A549 (cell line): Measurements from ENCODE around the gene GNAL. TPM values are rescaled to one million over a fixed set of nuclear protein-coding genes. Genes with fewer than 3 reads are reported as not detected.

Experiments
- ATAC-seq, 2 experiments: fragments of 200-7000 bp in 1 of 2; fragments of >200 bp in 1 of 2; cut with Nextera tagmentation in 1 of 2; cut with Tn5 transposase in 1 of 2; 3 replicates each; pipeline versions ENCODE4 v1.8.0 to v1.9.1; 2018 to 2020; ENCODE audit warnings: mild to moderate bottlenecking in 1 of 2, moderate library complexity in 1 of 2
- CTCF ChIA-PET: fragments of 300-600 bp; sonication (Branson Sonifier 250); formaldehyde crosslinking; extraction: SDS; loops from one replicate; lab custom pipeline; 2021; ENCODE audit warnings: antibody characterized with exemption, inconsistent platforms; lab: Yijun Ruan, JAX
- POLR2A ChIA-PET: fragments of 350-600 bp; formaldehyde crosslinking; extraction: SDS; loops from one replicate; lab custom pipeline; 2021; ENCODE audit warnings: antibody characterized with exemption, inconsistent platforms; lab: Yijun Ruan, JAX
- DNase-seq, 2 experiments: peaks; one replicate each; pipeline versions ENCODE4 v3.0.0 to v3.0.0-alpha.2; 2011 to 2016; ENCODE audit warnings: low read depth in 1 of 2, low spot score in 1 of 2
- FAIRE-seq: peaks from 2 replicates; lab custom pipeline; 2011; peaks lifted over from hg19 to GRCh38; lab: Jason Lieb, UNC
- H3K27ac ChIP-seq, 2 experiments: fragments of >200 bp; sonication (Bioruptor Twin); formaldehyde crosslinking; 3 replicates each; pipeline ENCODE4 v1.5.1; 2016 to 2017
- H3K4me1 ChIP-seq: fragments of >200 bp; sonication (Bioruptor Twin); formaldehyde crosslinking; 3 replicates; pipeline ENCODE4 v1.6.1; 2016
- H3K4me2 ChIP-seq: fragments of >200 bp; sonication (Bioruptor Twin); formaldehyde crosslinking; 3 replicates; pipeline ENCODE4 v1.6.1; 2016
- H3K4me3 ChIP-seq: fragments of >200 bp; sonication (Bioruptor Twin); formaldehyde crosslinking; 3 replicates; pipeline ENCODE4 v1.5.1; 2016
- H3K9me3 ChIP-seq: fragments of >200 bp; sonication (Bioruptor Twin); formaldehyde crosslinking; 3 replicates; pipeline ENCODE4 v1.6.1; 2016
- BCL3 ChIP-seq: fragments of >200 bp; sonication (Bioruptor Twin); formaldehyde crosslinking; IDR thresholded peaks from 3 replicates; pipeline ENCODE4 v1.6.1; 2016
- BHLHE40 ChIP-seq: IDR thresholded peaks from 2 replicates; pipeline ENCODE4 v1.6.1; 2012; ENCODE audit warnings: low read depth, low read length, inconsistent platforms
- CTCF ChIP-seq: fragments of >200 bp; sonication (Bioruptor Twin); formaldehyde crosslinking; IDR thresholded peaks from 3 replicates; pipeline ENCODE4 v1.5.1; 2016
- E2F6 ChIP-seq: IDR thresholded peaks from 2 replicates; pipeline ENCODE4 v1.6.1; 2012; ENCODE audit warnings: low read depth, borderline replicate concordance
- EHMT2 ChIP-seq: fragments of 200-600 bp; sonication (generic); IDR thresholded peaks from 2 replicates; pipeline ENCODE4 v1.6.1; 2016; ENCODE audit warnings: antibody characterized with exemption, low read depth, mild to moderate bottlenecking, moderate library complexity
- EP300 ChIP-seq, 2 experiments: fragments of >200 bp; sonication (Bioruptor Twin); formaldehyde crosslinking; IDR thresholded peaks; 2 replicates in 1 of 2; 3 replicates in 1 of 2; pipeline ENCODE4 v1.6.1; 2016 to 2017
- FOSL2 ChIP-seq, 2 experiments: fragments of 450-650 bp in 1 of 2; fragments of >200 bp in 1 of 2; sonication (Bioruptor Twin) in 1 of 2; formaldehyde crosslinking; IDR thresholded peaks; 2 replicates each; pipeline versions ENCODE4 v1.5.0 to v1.6.1; 2016 to 2020; ENCODE audit warnings: mild to moderate bottlenecking in 1 of 2, moderate library complexity in 1 of 2
- HDAC2 ChIP-seq: fragments of 200-600 bp; sonication (generic); IDR thresholded peaks from 2 replicates; pipeline ENCODE4 v1.6.1; 2016
- HES2 ChIP-seq: fragments of >200 bp; sonication (Bioruptor Twin); formaldehyde crosslinking; IDR thresholded peaks from 2 replicates; pipeline ENCODE4 v1.6.1; 2016
- HMGXB4 ChIP-seq: fragments of 250-450 bp; sonication (Bioruptor Pico); IDR thresholded peaks from 2 replicates; pipeline ENCODE4 v1.5.0; 2021; ENCODE audit warnings: mild to moderate bottlenecking, moderate library complexity, borderline replicate concordance
- HOXB13 ChIP-seq: fragments of 250-450 bp; sonication (Bioruptor Pico); IDR thresholded peaks from 2 replicates; pipeline ENCODE4 v1.5.0; 2020; ENCODE audit warnings: low read depth, mild to moderate bottlenecking, moderate library complexity
- JUNB ChIP-seq: fragments of >200 bp; sonication (Bioruptor Twin); formaldehyde crosslinking; IDR thresholded peaks from 2 replicates; pipeline ENCODE4 v1.6.1; 2016
- KDM5A ChIP-seq: fragments of 200-600 bp; sonication (generic); IDR thresholded peaks from 2 replicates; pipeline ENCODE4 v1.6.1; 2016; ENCODE audit warnings: antibody characterized with exemption, mild to moderate bottlenecking
- MAFK ChIP-seq: fragments of 450-650 bp; IDR thresholded peaks from 2 replicates; pipeline ENCODE4 v1.6.1; 2014; ENCODE audit not compliant: partially characterized antibody
- MAZ ChIP-seq: fragments of 150-350 bp; IDR thresholded peaks from 2 replicates; pipeline ENCODE4 v1.6.1; 2014; ENCODE audit warnings: antibody characterized with exemption, low read depth, low read length, borderline replicate concordance
- MYC ChIP-seq: IDR thresholded peaks from 2 replicates; pipeline ENCODE4 v1.6.1; 2012; ENCODE audit warnings: mild to moderate bottlenecking, inconsistent platforms, low read length, improper control_type of control experiment, borderline replicate concordance
- PHF8 ChIP-seq: fragments of 200-600 bp; sonication (generic); IDR thresholded peaks from 2 replicates; pipeline ENCODE4 v1.6.1; 2016; ENCODE audit warnings: low read depth, mild to moderate bottlenecking, antibody characterized with exemption, moderate library complexity, borderline replicate concordance
- RAD21 ChIP-seq, 2 experiments: fragments of >200 bp in 1 of 2; sonication (Bioruptor Twin) in 1 of 2; formaldehyde crosslinking in 1 of 2; IDR thresholded peaks in 1 of 2; conservative IDR thresholded peaks in 1 of 2; 2 replicates in 1 of 2; 3 replicates in 1 of 2; pipeline ENCODE4 v1.6.1; 2012 to 2018; ENCODE audit warnings: inconsistent platforms in 1 of 2
- RCOR1 ChIP-seq: fragments of 150-350 bp; IDR thresholded peaks from 2 replicates; pipeline ENCODE4 v1.6.1; 2014; ENCODE audit warnings: antibody characterized with exemption, low read length, low read depth
- SMC3 ChIP-seq: fragments of >200 bp; sonication (Bioruptor Twin); formaldehyde crosslinking; IDR thresholded peaks from 3 replicates; pipeline ENCODE4 v1.6.1; 2018; ENCODE audit warnings: inconsistent platforms
- SREBF2 ChIP-seq: fragments of 450-650 bp; IDR thresholded peaks from 2 replicates; pipeline ENCODE4 v1.6.1; 2014; ENCODE audit warnings: mild to moderate bottlenecking, moderate library complexity
- TP53 ChIP-seq: fragments of 250-450 bp; sonication (Bioruptor Pico); IDR thresholded peaks from 2 replicates; pipeline ENCODE4 v1.5.0; 2021; ENCODE audit warnings: mild to moderate bottlenecking, moderate library complexity
- ZSCAN20 ChIP-seq: fragments of 250-450 bp; sonication (Bioruptor Pico); IDR thresholded peaks from 2 replicates; pipeline ENCODE4 v1.8.0; 2022; ENCODE audit warnings: mild to moderate bottlenecking, moderate library complexity
- WGBS: methylation state at CpG from one replicate; pipeline ENCODE4 v1.1.6; 2017; ENCODE audit errors: missing lambda C conversion rate; 5-methylcytosine and 5-hydroxymethylcytosine counted together
- polyA plus RNA-seq, 4 experiments: library from polyadenylated mRNA; depleted of rRNA in 3 of 4; stranded (reverse); fragments of >200 nt; fragmentation: RNase III in 1 of 4; extraction: RNeasy Plus Mini Kit Qiagen cat#74134 plus additional on column Dnase treatment in 1 of 4; gene quantifications; 2 replicates in 3 of 4; 3 replicates in 1 of 4; pipeline ENCODE4 v1.2.3, GENCODE V29; 2011 to 2017

GNAL gene
- polyA plus RNA-seq, 2 of the 4 experiments (the other 2 are of a cell fraction), result 5.1 to 12.9 TPM

GRCh38 chr18:11658019-11658418, 31.0 kb upstream of the GNAL start:
- no peak for ATAC-seq
- FAIRE-seq, result no peak
- Histone ChIP-seq H3K9me3 (no peaks in the 10 kb centered on the region), H3K27ac (no peak overlapping the region), H3K4me1 (no peaks in the 10 kb centered on the region), H3K4me3 (no peak overlapping the region), H3K4me2 (no peak overlapping the region)
- TF ChIP-seq JUNB, result no peak
- TF ChIP-seq ZSCAN20 (CRISPR knock-in tag), result no peak
- TF ChIP-seq EP300 (IDR thresholded peaks at IDR 0.05), result no peak
- no peak for TF ChIP-seq HMGXB4 (CRISPR knock-in tag)
- no peak for TF ChIP-seq HOXB13 (CRISPR knock-in tag)
- no peak for DNase-seq
- CTCF ChIA-PET, result interaction anchor here (0.6 to 6.3 kb wide), 4 partner anchors 69 to 593 kb away, joined by 3 to 64 read pairs (median 23); no protein-coding TSS in a partner anchor
- POLR2A ChIA-PET, result no interaction called here
- 68% methylated on average over 5 of the region's 5 CpGs for WGBS

- no peak for DNase-seq
- Histone ChIP-seq H3K4me1 (no peaks in the 10 kb centered on the region), H3K4me3 (no peak overlapping the region), H3K9me3 (no peaks in the 10 kb centered on the region), H3K4me2 (no peak overlapping the region), H3K27ac (no peak overlapping the region)
- FAIRE-seq, result no peak
- WGBS, result 40% methylated on average over 2 of the region's 6 CpGs
- TF ChIP-seq FOSL2 (IDR thresholded peaks at IDR 0.05) (no peak), FOSL2 (CRISPR knock-in tag; IDR thresholded peaks at IDR 0.05) (no peak), RAD21 (conservative IDR thresholded peaks at IDR 0.05 in 1 of 2, IDR thresholded peaks at IDR 0.05 in 1 of 2) (no peak), TP53 (CRISPR knock-in tag) (no peak), EHMT2 (no peak), SREBF2 (no peak), KDM5A (no peak), BHLHE40 (no peak), HES2 (no peak), SMC3 (no peak), E2F6 (no peak), HDAC2 (no peak), CTCF (no peak), PHF8 (no peak), MYC (no peak), HMGXB4 (CRISPR knock-in tag) (no peak), MAFK (no peak), RCOR1 (no peak), MAZ (no peak), BCL3 (no peak), HOXB13 (CRISPR knock-in tag) (no peak)
- CTCF ChIA-PET, result interaction anchor here (1.4 to 6.3 kb wide), 3 partner anchors 68 to 337 kb away, joined by 4 to 64 read pairs (median 43); no protein-coding TSS in a partner anchor
- ATAC-seq, result no peak
- POLR2A ChIA-PET, result no interaction called here
Measured at GRCh38 chr18:11658989-11659388, 30.1 kb upstream of the GNAL start.
